OCI-LY7 (cell line): ENCODE measurements around the gene EIF4EBP2.

Experiments used
- EZH2phosphoT487 ChIP-seq: fragments of 200-600 bp; sonication (generic); IDR thresholded peaks from 2 replicates; pipeline ENCODE4 v1.6.1; 2018; ENCODE audit warnings: low read depth, borderline replicate concordance, mild to moderate bottlenecking, mixed run types, antibody characterized with exemption, low read length, moderate library complexity, mixed read lengths
- TF ChIP-seq, protein P1 (sequence below): fragments of 200-600 bp; sonication (generic); conservative IDR thresholded peaks from 2 replicates; pipeline ENCODE4 v1.5.1; 2014; ENCODE audit warnings: mild to moderate bottlenecking, antibody characterized with exemption, low read length, moderate library complexity, mixed read lengths

GRCh38 chr10:70410608-70411007, 6.7 kb downstream of the EIF4EBP2 start:
- TF ChIP-seq, protein P1, sequence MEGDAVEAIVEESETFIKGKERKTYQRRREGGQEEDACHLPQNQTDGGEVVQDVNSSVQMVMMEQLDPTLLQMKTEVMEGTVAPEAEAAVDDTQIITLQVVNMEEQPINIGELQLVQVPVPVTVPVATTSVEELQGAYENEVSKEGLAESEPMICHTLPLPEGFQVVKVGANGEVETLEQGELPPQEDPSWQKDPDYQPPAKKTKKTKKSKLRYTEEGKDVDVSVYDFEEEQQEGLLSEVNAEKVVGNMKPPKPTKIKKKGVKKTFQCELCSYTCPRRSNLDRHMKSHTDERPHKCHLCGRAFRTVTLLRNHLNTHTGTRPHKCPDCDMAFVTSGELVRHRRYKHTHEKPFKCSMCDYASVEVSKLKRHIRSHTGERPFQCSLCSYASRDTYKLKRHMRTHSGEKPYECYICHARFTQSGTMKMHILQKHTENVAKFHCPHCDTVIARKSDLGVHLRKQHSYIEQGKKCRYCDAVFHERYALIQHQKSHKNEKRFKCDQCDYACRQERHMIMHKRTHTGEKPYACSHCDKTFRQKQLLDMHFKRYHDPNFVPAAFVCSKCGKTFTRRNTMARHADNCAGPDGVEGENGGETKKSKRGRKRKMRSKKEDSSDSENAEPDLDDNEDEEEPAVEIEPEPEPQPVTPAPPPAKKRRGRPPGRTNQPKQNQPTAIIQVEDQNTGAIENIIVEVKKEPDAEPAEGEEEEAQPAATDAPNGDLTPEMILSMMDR: no peak
- no peak for TF ChIP-seq EZH2phosphoT487
